Spinal cord (tissue), 10 donors: ENCODE measurements around the gene TMPRSS3. TPM values are rescaled to one million over a fixed set of nuclear protein-coding genes. Genes with fewer than 3 reads are reported as not detected.

Source experiments
- DNase-seq, 6 donors: peaks; one replicate each; pipeline versions ENCODE4 v3.0.0 to v3.0.0-alpha.2; 2013 to 2015; ENCODE audit warnings: low spot score in 6 of 6, low read depth in 4 of 6
- H3K27ac ChIP-seq: one replicate; pipeline ENCODE4 v1.5.1; 2013; ENCODE audit warnings: low read depth, low read length, control low read depth
- H3K27me3 ChIP-seq: one replicate; pipeline ENCODE4 v1.6.1; 2013; ENCODE audit warnings: low read length; ENCODE audit not compliant: control insufficient read depth, insufficient read depth
- H3K36me3 ChIP-seq: one replicate; pipeline ENCODE4 v1.6.1; 2013; ENCODE audit warnings: low read length; ENCODE audit not compliant: control insufficient read depth, insufficient read depth
- H3K4me1 ChIP-seq: one replicate; pipeline ENCODE4 v1.6.1; 2013; ENCODE audit warnings: low read length; ENCODE audit not compliant: control insufficient read depth, insufficient read depth
- H3K4me3 ChIP-seq: one replicate; pipeline ENCODE4 v1.5.1; 2013; ENCODE audit warnings: low read depth, low read length, control low read depth
- H3K9me3 ChIP-seq: one replicate; pipeline ENCODE4 v1.6.1; 2013; ENCODE audit warnings: low read length; ENCODE audit not compliant: control insufficient read depth, insufficient read depth
- WGBS: methylation state at CpG from one replicate; pipeline ENCODE4 v1.1.5; 2013; ENCODE audit warnings: missing lambda C conversion rate; ENCODE audit not compliant: insufficient coverage; 5-methylcytosine and 5-hydroxymethylcytosine counted together
- polyA plus RNA-seq, 2 donors: library from polyadenylated mRNA; unstranded; fragments of 120-200 nt; gene quantifications; one replicate each; pipeline ENCODE4 v1.2.1, GENCODE V29; 2013; ENCODE audit not compliant: insufficient read length in 2 of 2
- total RNA-seq, 2 donors: library from RNA; depleted of rRNA in 1 of 2; stranded (reverse); fragments of 120-200 nt in 1 of 2; fragments of >200 nt in 1 of 2; gene quantifications; one replicate each; pipeline versions ENCODE4 v1.2.3 to v1.2.4, GENCODE V29; 2013 to 2014
- donor health status: healthy.

Gene TMPRSS3
- total and polyA plus RNA-seq, 4 donors = 0.08 to 0.44 (median 0.11) TPM; not detected in 1

GRCh38 chr21:42421018-42421793 lies 25.4 kb upstream of the TMPRSS3 start:
- no peaks in the 10 kb centered on the region for H3K9me3 ChIP-seq
- H3K36me3 ChIP-seq = no peaks in the 10 kb centered on the region
- peaks cover 3% of the 10 kb centered on the region for H3K4me1 ChIP-seq
- H3K27ac ChIP-seq = no peak overlapping the region
- no peaks in the 10 kb centered on the region for H3K27me3 ChIP-seq
- WGBS = 83% methylated on average over 1 of the region's 3 CpGs
- no peak overlapping the region for H3K4me3 ChIP-seq
- DNase-seq = no peak

GRCh38 chr21:42419845-42420244 lies 24.0 kb upstream of the TMPRSS3 start:
- H3K4me1 ChIP-seq = no peaks in the 10 kb centered on the region
- H3K27me3 ChIP-seq = no peaks in the 10 kb centered on the region
- H3K36me3 ChIP-seq = no peaks in the 10 kb centered on the region
- no peak overlapping the region for H3K4me3 ChIP-seq
- no peak overlapping the region for H3K27ac ChIP-seq
- no peak for DNase-seq
- H3K9me3 ChIP-seq = no peaks in the 10 kb centered on the region
- WGBS = 80% methylated on average over 1 of the region's 6 CpGs

- H3K9me3 ChIP-seq = no peaks in the 10 kb centered on the region
- no peaks in the 10 kb centered on the region for H3K27me3 ChIP-seq
- DNase-seq = no peak
- no peaks in the 10 kb centered on the region for H3K4me1 ChIP-seq
- H3K27ac ChIP-seq = no peak overlapping the region
- 70% methylated on average over 2 of the region's 4 CpGs for WGBS
- no peak overlapping the region for H3K4me3 ChIP-seq
- H3K36me3 ChIP-seq = no peaks in the 10 kb centered on the region
Measured at GRCh38 chr21:42418886-42419285, 23.0 kb upstream of the TMPRSS3 start.

- Histone ChIP-seq H3K27ac (no peak overlapping the region), H3K9me3 (no peaks in the 10 kb centered on the region), H3K4me3 (no peak overlapping the region), H3K27me3 (no peaks in the 10 kb centered on the region), H3K4me1 (no peaks in the 10 kb centered on the region), H3K36me3 (no peaks in the 10 kb centered on the region)
- WGBS = 66% methylated on average over 3 of the region's 6 CpGs
- no peak for DNase-seq
Measured at GRCh38 chr21:42417533-42417932, 21.7 kb upstream of the TMPRSS3 start.

DNA sequence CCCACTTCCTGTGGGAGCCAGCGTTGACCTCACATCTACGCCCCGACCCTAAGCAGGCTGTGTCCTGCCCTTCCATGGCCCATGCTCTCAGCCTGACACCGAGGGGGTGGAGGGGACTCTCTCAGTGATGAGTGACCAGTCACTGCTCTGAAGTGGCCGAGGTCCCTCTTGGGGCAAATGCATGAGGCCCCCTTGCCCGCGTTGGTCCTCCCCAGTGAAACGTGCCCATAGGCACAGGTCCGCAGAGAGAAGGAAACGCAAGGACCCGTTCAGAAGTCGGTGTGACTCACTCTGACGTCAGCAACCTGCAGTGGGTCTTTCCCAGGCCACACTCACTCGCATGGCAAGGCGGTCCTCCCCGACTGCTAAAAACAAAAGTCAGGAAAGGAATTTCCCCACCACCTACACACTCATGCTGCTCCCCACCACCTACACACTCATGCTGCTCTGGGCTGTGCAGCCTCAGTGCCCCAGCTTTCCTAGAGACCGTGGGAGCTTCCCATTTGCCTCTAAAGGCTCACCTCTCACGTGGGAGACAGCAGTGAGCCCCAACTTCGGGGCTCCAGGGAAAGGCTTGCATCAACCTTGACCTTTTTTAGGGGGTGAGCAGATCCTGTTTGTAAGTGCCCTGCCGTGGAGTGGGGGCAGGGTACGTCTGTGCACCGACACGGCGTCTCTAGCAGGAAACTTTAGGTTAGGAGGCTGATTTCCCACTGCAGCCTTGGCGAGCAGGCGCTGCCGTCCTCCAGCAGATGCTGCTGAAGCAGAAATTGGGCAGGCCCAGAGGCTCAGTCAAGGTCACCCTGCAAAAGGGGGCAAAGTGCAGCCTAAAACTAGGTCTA lies 19.3 kb upstream of the TMPRSS3 start:
- H3K27me3 ChIP-seq = no peaks in the 10 kb centered on the region
- DNase-seq = no peak
- H3K36me3 ChIP-seq = no peaks in the 10 kb centered on the region
- H3K9me3 ChIP-seq = no peaks in the 10 kb centered on the region
- H3K4me1 ChIP-seq = no peaks in the 10 kb centered on the region
- no peak overlapping the region for H3K27ac ChIP-seq
- 82% methylated on average over 27 of the region's 27 CpGs for WGBS
- no peak overlapping the region for H3K4me3 ChIP-seq

- Histone ChIP-seq H3K27me3 (no peaks in the 10 kb centered on the region), H3K27ac (no peak overlapping the region), H3K4me1 (no peaks in the 10 kb centered on the region), H3K4me3 (no peak overlapping the region), H3K9me3 (no peaks in the 10 kb centered on the region), H3K36me3 (no peaks in the 10 kb centered on the region)
- WGBS = 94% methylated on average over 8 of the region's 8 CpGs
- no peak for DNase-seq
Measured at GRCh38 chr21:42414553-42414927, 18.7 kb upstream of the TMPRSS3 start.

GRCh38 chr21:42414066-42414465 lies 18.2 kb upstream of the TMPRSS3 start:
- H3K36me3 ChIP-seq = no peaks in the 10 kb centered on the region
- H3K27ac ChIP-seq = no peak overlapping the region
- no peaks in the 10 kb centered on the region for H3K9me3 ChIP-seq
- no peak for DNase-seq
- no peaks in the 10 kb centered on the region for H3K27me3 ChIP-seq
- WGBS = 78% methylated on average over 5 of the region's 8 CpGs
- no peaks in the 10 kb centered on the region for H3K4me1 ChIP-seq
- H3K4me3 ChIP-seq = no peak overlapping the region

- no peak overlapping the region for H3K4me3 ChIP-seq
- H3K27me3 ChIP-seq = no peaks in the 10 kb centered on the region
- H3K9me3 ChIP-seq = no peaks in the 10 kb centered on the region
- 100% methylated on average over 2 of the region's 4 CpGs for WGBS
- DNase-seq = no peak
- H3K36me3 ChIP-seq = no peaks in the 10 kb centered on the region
- no peak overlapping the region for H3K27ac ChIP-seq
- H3K4me1 ChIP-seq = no peaks in the 10 kb centered on the region
Measured at GRCh38 chr21:42413500-42413899, 17.6 kb upstream of the TMPRSS3 start.

DNA sequence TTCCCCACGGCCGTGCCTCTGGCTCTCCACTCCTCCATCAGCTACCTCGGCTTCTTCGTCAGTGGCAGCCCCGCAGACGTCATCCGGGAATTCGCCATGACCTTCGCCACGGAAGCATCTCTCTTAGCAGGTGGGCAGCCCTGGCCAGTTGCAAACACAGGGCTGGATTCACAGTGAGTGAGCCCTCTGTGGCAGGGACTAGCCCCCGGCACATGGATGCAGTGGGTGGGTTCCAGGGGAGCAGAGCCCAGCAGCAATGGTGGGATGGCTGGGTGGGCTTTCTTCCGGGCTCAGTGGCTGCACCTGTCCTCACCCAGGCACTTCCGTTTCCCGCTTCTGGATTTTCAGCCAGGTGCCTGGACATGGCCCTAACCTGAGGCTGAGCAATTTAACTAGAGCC lies 17.2 kb upstream of the TMPRSS3 start:
- Histone ChIP-seq H3K27ac (no peak overlapping the region), H3K4me1 (no peaks in the 10 kb centered on the region), H3K36me3 (no peaks in the 10 kb centered on the region), H3K27me3 (no peaks in the 10 kb centered on the region), H3K9me3 (no peaks in the 10 kb centered on the region), H3K4me3 (no peak overlapping the region)
- no peak for DNase-seq
- WGBS = 82% methylated on average over 14 of the region's 14 CpGs

GRCh38 chr21:42412636-42412933 lies 16.7 kb upstream of the TMPRSS3 start:
- no peaks in the 10 kb centered on the region for H3K4me1 ChIP-seq
- no peaks in the 10 kb centered on the region for H3K36me3 ChIP-seq
- no peaks in the 10 kb centered on the region for H3K27me3 ChIP-seq
- no peak for DNase-seq
- H3K27ac ChIP-seq = no peak overlapping the region
- no peak overlapping the region for H3K4me3 ChIP-seq
- H3K9me3 ChIP-seq = no peaks in the 10 kb centered on the region
- WGBS = 100% methylated on average over 1 of the region's 5 CpGs
